Omental fat pad (tissue), 4 donors: ENCODE results near the gene LELP1. TPM values are rescaled to one million over a fixed set of nuclear protein-coding genes. Genes with fewer than 3 reads are reported as not detected.

Source experiments
- ATAC-seq: fragments of 150-250 bp; one replicate; pipeline ENCODE4 v1.9.1; 2016; ENCODE audit warnings: mild to moderate bottlenecking, moderate library complexity; ENCODE audit not compliant: low FRiP score
- DNase-seq: peaks from one replicate; pipeline ENCODE4 v3.0.0-alpha.2; 2019; ENCODE audit warnings: low spot score
- CTCF ChIP-seq, 3 donors: fragments of 450-650 bp; IDR thresholded peaks; one replicate each; pipeline ENCODE4 v1.5.1; 2016 to 2017; ENCODE audit warnings: antibody characterized with exemption in 3 of 3, mild to moderate bottlenecking in 3 of 3, moderate library complexity in 2 of 3
- total RNA-seq, 4 donors: library from RNA; depleted of rRNA; stranded (reverse); fragments of >200 nt; gene quantifications; one replicate each; pipeline ENCODE4 v1.1.0, GENCODE V29; 2016

Gene LELP1
- total RNA-seq, 4 donors from 2014 or later = not detected

GRCh38 chr1:153231363-153231762 is 28.1 kb downstream of the LELP1 start:
- TF ChIP-seq CTCF (IDR thresholded peaks at IDR 0.05) = no peak
- ATAC-seq (no peak), DNase-seq (no peak)

- ATAC-seq = no peak
- no peak for DNase-seq
- no peak for TF ChIP-seq CTCF (IDR thresholded peaks at IDR 0.05)
These were observed 28.6 kb downstream of the LELP1 start for GRCh38 chr1:153231785-153232184.

GRCh38 chr1:153232553-153232952 is 29.3 kb downstream of the LELP1 start:
- DNase-seq (no peak), ATAC-seq (no peak)
- TF ChIP-seq CTCF (IDR thresholded peaks at IDR 0.05) = no peak

GRCh38 chr1:153233448-153233847 is 30.2 kb downstream of the LELP1 start:
- ATAC-seq = no peak
- no peak for DNase-seq
- TF ChIP-seq CTCF (IDR thresholded peaks at IDR 0.05) = no peak

GRCh38 chr1:153238527-153238926 is 35.3 kb downstream of the LELP1 start:
- ATAC-seq (no peak), DNase-seq (no peak)
- TF ChIP-seq CTCF (IDR thresholded peaks at IDR 0.05) = no peak

- no peak for TF ChIP-seq CTCF (IDR thresholded peaks at IDR 0.05)
- ATAC-seq (no peak), DNase-seq (no peak)
These were observed 38.9 kb downstream of the LELP1 start for GRCh38 chr1:153242160-153242559.

- ATAC-seq = no peak
- DNase-seq = no peak
- no peak for TF ChIP-seq CTCF (IDR thresholded peaks at IDR 0.05)
These were observed 42.2 kb downstream of the LELP1 start for GRCh38 chr1:153245466-153245865.
